SK-N-SH (cell line): Measurements from ENCODE around the gene SHISA8. TPM values are rescaled to one million over a fixed set of nuclear protein-coding genes. Genes with fewer than 3 reads are reported as not detected.

Source experiments
- CTCF ChIA-PET: fragments of 300-600, 350-600 bp; formaldehyde crosslinking; extraction: SDS; loops from one replicate; lab custom pipeline; 2021; lab: Yijun Ruan, JAX
- POLR2A ChIA-PET: fragments of 350-600 bp; sonication (Branson Sonifier 250); formaldehyde crosslinking; extraction: SDS; loops from one replicate; lab custom pipeline; 2020; ENCODE audit warnings: antibody characterized with exemption, inconsistent platforms; lab: Yijun Ruan, JAX
- DNase-seq: peaks from one replicate; pipeline ENCODE4 v3.0.0; 2012
- H2AFZ ChIP-seq: fragments of 200-600 bp; sonication (generic); 2 replicates; pipeline ENCODE4 v1.8.1; 2016; ENCODE audit warnings: antibody characterized with exemption, mild to moderate bottlenecking, low read depth
- H3F3A ChIP-seq: fragments of 200-600 bp; sonication (generic); replicated peaks from 2 replicates; pipeline ENCODE3; 2016; ENCODE audit warnings: antibody characterized with exemption, mild to moderate bottlenecking; ENCODE audit not compliant: insufficient read depth
- H3K27ac ChIP-seq, 2 experiments: fragments of 200-500 bp in 1 of 2; fragments of 200-600 bp in 1 of 2; sonication (Bioruptor generic) in 1 of 2; sonication (generic), shearing (Covaris generic) in 1 of 2; 2 replicates each; pipeline versions ENCODE4 v1.5.1 to v1.6.1; 2014 to 2016; ENCODE audit warnings: low read depth in 2 of 2, inconsistent platforms in 1 of 2, low read length in 1 of 2, mild to moderate bottlenecking in 1 of 2, mixed read lengths in 1 of 2
- H3K27me3 ChIP-seq: fragments of 200-600 bp; sonication (generic), shearing (Covaris generic); 2 replicates; pipeline ENCODE4 v1.6.1; 2016; ENCODE audit warnings: mixed run types; ENCODE audit not compliant: insufficient read depth
- H3K36me3 ChIP-seq, 2 experiments: fragments of 200-500 bp in 1 of 2; fragments of 200-600 bp in 1 of 2; sonication (Bioruptor generic) in 1 of 2; sonication (generic) in 1 of 2; replicated peaks in 1 of 2; 2 replicates each; pipeline versions ENCODE3 to v1.5.1; 2014 to 2016; ENCODE audit warnings: low read length in 1 of 2, mild to moderate bottlenecking in 1 of 2; ENCODE audit not compliant: insufficient read depth in 2 of 2, control insufficient read depth in 1 of 2
- H3K4me1 ChIP-seq, 2 experiments: fragments of 200-500 bp in 1 of 2; fragments of 200-600 bp in 1 of 2; sonication (Bioruptor generic) in 1 of 2; sonication (generic), shearing (Covaris generic) in 1 of 2; 2 replicates each; pipeline versions ENCODE4 v1.5.1 to v1.6.1; 2014 to 2016; ENCODE audit warnings: low read depth in 1 of 2, low read length in 1 of 2, mixed run types in 1 of 2; ENCODE audit not compliant: insufficient read depth in 2 of 2, control insufficient read depth in 1 of 2
- H3K4me2 ChIP-seq: fragments of 200-600 bp; sonication (generic), shearing (Covaris generic); 2 replicates; pipeline ENCODE4 v1.6.1; 2017; ENCODE audit warnings: mixed run types
- H3K4me3 ChIP-seq, 2 experiments: fragments of 200-500 bp in 1 of 2; fragments of 200-600 bp in 1 of 2; sonication (Bioruptor generic) in 1 of 2; sonication (generic), shearing (Covaris generic) in 1 of 2; 2 replicates each; pipeline versions ENCODE4 v1.5.1 to v1.8.1; 2014 to 2016; ENCODE audit warnings: low read depth in 2 of 2, inconsistent platforms in 1 of 2, low read length in 1 of 2, mild to moderate bottlenecking in 1 of 2, mixed read lengths in 1 of 2, moderate library complexity in 1 of 2
- H3K79me2 ChIP-seq: fragments of 200-600 bp; sonication (generic); 2 replicates; pipeline ENCODE4 v1.8.1; 2017; ENCODE audit warnings: mild to moderate bottlenecking; ENCODE audit not compliant: insufficient read depth
- H3K9ac ChIP-seq: fragments of 200-600 bp; sonication (generic); 2 replicates; pipeline ENCODE4 v1.6.1; 2017; ENCODE audit warnings: mixed run types
- H3K9me2 ChIP-seq: fragments of 200-600 bp; sonication (generic); 2 replicates; pipeline ENCODE4 v1.6.1; 2017; ENCODE audit warnings: mixed run types
- H3K9me3 ChIP-seq: fragments of 200-600 bp; sonication (generic); 2 replicates; pipeline ENCODE4 v1.6.1; 2017; ENCODE audit warnings: mixed run types, mild to moderate bottlenecking, moderate library complexity
- H4K20me1 ChIP-seq: fragments of 200-600 bp; sonication (generic); 2 replicates; pipeline ENCODE4 v1.6.1; 2017; ENCODE audit warnings: mild to moderate bottlenecking, mixed run types; ENCODE audit not compliant: insufficient read depth
- CHD2 ChIP-seq: fragments of 150-350 bp; IDR thresholded peaks from 2 replicates; pipeline ENCODE4 v1.6.1; 2018; ENCODE audit warnings: low read length; ENCODE audit not compliant: partially characterized antibody
- EP300 ChIP-seq, 2 experiments: IDR thresholded peaks; 2 replicates each; pipeline versions ENCODE4 v1.4.0 to v1.6.1; 2012; ENCODE audit warnings: borderline replicate concordance in 1 of 2, low read depth in 1 of 2, low read length in 1 of 2
- EZH2phosphoT487 ChIP-seq: fragments of 200-600 bp; sonication (generic); IDR thresholded peaks from 2 replicates; pipeline ENCODE4 v1.6.1; 2017; ENCODE audit warnings: low read depth, mixed run types, mild to moderate bottlenecking, antibody characterized with exemption, moderate library complexity, borderline replicate concordance
- FOXM1 ChIP-seq: IDR thresholded peaks from 2 replicates; pipeline ENCODE4 v1.4.0; 2012; ENCODE audit warnings: low read depth, mild to moderate bottlenecking
- GATA2 ChIP-seq: sonication (generic); formaldehyde crosslinking; IDR thresholded peaks from 2 replicates; pipeline ENCODE4 v1.5.0; 2020; ENCODE audit warnings: mild to moderate bottlenecking, missing genetic modification reagents
- JUND ChIP-seq: IDR thresholded peaks from 2 replicates; pipeline ENCODE4 v1.4.0; 2012
- MAX ChIP-seq: IDR thresholded peaks from 2 replicates; pipeline ENCODE4 v1.4.0; 2012; ENCODE audit warnings: low read depth
- MEF2A ChIP-seq: IDR thresholded peaks from 2 replicates; pipeline ENCODE4 v1.4.0; 2012; ENCODE audit warnings: low read depth, borderline replicate concordance
- MXI1 ChIP-seq: IDR thresholded peaks from 2 replicates; pipeline ENCODE4 v1.6.1; 2012; ENCODE audit warnings: mild to moderate bottlenecking, low read depth, low read length, improper control_type of control experiment
- NFIC ChIP-seq: IDR thresholded peaks from 2 replicates; pipeline ENCODE4 v1.4.0; 2012; ENCODE audit warnings: borderline replicate concordance
- NRF1 ChIP-seq: IDR thresholded peaks from 2 replicates; pipeline ENCODE4 v1.6.1; 2012; ENCODE audit warnings: low read depth, mild to moderate bottlenecking, low read length
- PBX3 ChIP-seq: IDR thresholded peaks from 2 replicates; pipeline ENCODE4; 2012
- POLR2AphosphoS5 ChIP-seq: IDR thresholded peaks from 2 replicates; pipeline ENCODE4 v1.6.1; 2012; ENCODE audit warnings: low read depth, low read length
- RAD21 ChIP-seq: IDR thresholded peaks from 2 replicates; pipeline ENCODE4 v1.6.1; 2012; ENCODE audit warnings: mild to moderate bottlenecking, low read length
- RCOR1 ChIP-seq: fragments of 150-350 bp; IDR thresholded peaks from 2 replicates; pipeline ENCODE4 v1.6.1; 2017; ENCODE audit warnings: antibody characterized with exemption, low read length
- RFX5 ChIP-seq: IDR thresholded peaks from 2 replicates; pipeline ENCODE4 v1.6.1; 2012; ENCODE audit warnings: mild to moderate bottlenecking, improper control_type of control experiment, low read length
- RXRA ChIP-seq: IDR thresholded peaks from 2 replicates; pipeline ENCODE4 v1.4.0; 2012; ENCODE audit warnings: low read depth, mild to moderate bottlenecking, borderline replicate concordance
- TCF12 ChIP-seq: IDR thresholded peaks from 2 replicates; pipeline ENCODE4 v1.4.0; 2012
- USF1 ChIP-seq: IDR thresholded peaks from 2 replicates; pipeline ENCODE4 v1.4.0; 2012; ENCODE audit warnings: low read depth, borderline replicate concordance
- USF2 ChIP-seq: fragments of 150-350 bp; IDR thresholded peaks from 2 replicates; pipeline ENCODE4 v1.6.1; 2017; ENCODE audit warnings: antibody characterized with exemption, low read length, low read depth, borderline replicate concordance
- YY1 ChIP-seq: IDR thresholded peaks from 2 replicates; pipeline ENCODE4 v1.4.0; 2012; ENCODE audit warnings: low read depth, mild to moderate bottlenecking
- WGBS: methylation state at CpG from one replicate; pipeline ENCODE4 v1.1.6; 2017; ENCODE audit warnings: low lambda C conversion rate; 5-methylcytosine and 5-hydroxymethylcytosine counted together
- polyA plus RNA-seq, 3 experiments: library from polyadenylated mRNA; depleted of rRNA; stranded (reverse); fragments of >200 nt; gene quantifications; 2 replicates each; pipeline ENCODE4 v1.2.3, GENCODE V29; 2012

SHISA8 gene
- polyA plus RNA-seq, 1 of the 3 experiments (the other 2 are of a cell fraction): not detected

- Histone ChIP-seq H3K4me1 (no peaks in the 10 kb centered on the region), H3K9me3 (no peaks in the 10 kb centered on the region), H3K79me2 (no peaks in the 10 kb centered on the region), H4K20me1 (no peaks in the 10 kb centered on the region)
- 100% methylated on average over 3 of the region's 7 CpGs for WGBS
- POLR2A ChIA-PET: interaction anchor here (0.6 kb wide), 1 partner anchor 823 kb away, joined by 4 read pairs; no protein-coding TSS in a partner anchor
- TF ChIP-seq RXRA (no peak), RFX5 (no peak), CHD2 (no peak), POLR2AphosphoS5 (no peak), RAD21 (no peak), TCF12 (no peak), MAX (no peak)
- TF ChIP-seq, all 33 proteins: peak for 0
- CTCF ChIA-PET: interaction anchor here (1.0 kb wide), 1 partner anchor 10 kb away, joined by 3 read pairs; no protein-coding TSS in a partner anchor
- H3K27ac ChIP-seq: no peak overlapping the region
- no peak for DNase-seq
- no peak overlapping the region for H3K4me2 ChIP-seq
- no peak overlapping the region for H3K4me3 ChIP-seq
- no peaks in the 10 kb centered on the region for H3K27me3 ChIP-seq
- no peak overlapping the region for H2AFZ ChIP-seq
- no peaks in the 10 kb centered on the region for H3K9me2 ChIP-seq
- peaks cover 0 to 3% of the 10 kb centered on the region in 2 experiments for H3K36me3 ChIP-seq
- no peaks in the 10 kb centered on the region for H3F3A ChIP-seq
- H3K9ac ChIP-seq: no peak overlapping the region
Observed at GRCh38 chr22:41893591-41894375, 21.1 kb downstream of the SHISA8 start.

GRCh38 chr22:41892721-41893120 is 22.2 kb downstream of the SHISA8 start:
- Histone ChIP-seq H2AFZ (no peak overlapping the region), H3K36me3 (peaks cover 0 to 3% of the 10 kb centered on the region in 2 experiments), H3K27ac (no peak overlapping the region), H3K9me2 (no peaks in the 10 kb centered on the region), H3K9me3 (no peaks in the 10 kb centered on the region), H3K4me2 (no peak overlapping the region), H3F3A (no peaks in the 10 kb centered on the region), H3K79me2 (no peaks in the 10 kb centered on the region), H3K9ac (no peak overlapping the region), H3K4me1 (no peaks in the 10 kb centered on the region), H3K27me3 (no peaks in the 10 kb centered on the region), H3K4me3 (no peak overlapping the region), H4K20me1 (no peaks in the 10 kb centered on the region)
- no peak for DNase-seq
- ChIA-PET POLR2A (no interaction called here), CTCF (no interaction called here)
- no peak for TF ChIP-seq EZH2phosphoT487
- TF ChIP-seq JUND: no peak
- no peak for TF ChIP-seq MEF2A
- no peak for TF ChIP-seq RCOR1
- TF ChIP-seq MXI1: no peak
- no peak for TF ChIP-seq EP300 (IDR thresholded peaks at IDR 0.05; ENCODE audit: borderline replicate concordance in 1 of 2, low read depth in 1 of 2, low read length in 1 of 2)
- no peak for TF ChIP-seq USF1
- TF ChIP-seq USF2: no peak
- TF ChIP-seq FOXM1: no peak
- no peak for TF ChIP-seq YY1
- TF ChIP-seq NFIC: no peak
- TF ChIP-seq NRF1: no peak
- no peak for TF ChIP-seq RXRA
- no peak for TF ChIP-seq PBX3
- TF ChIP-seq RFX5: no peak
- TF ChIP-seq RAD21: no peak
- TF ChIP-seq GATA2 (CRISPR knock-in tag): no peak
- WGBS: 100% methylated on average over 2 of the region's 4 CpGs
